Measurements from ENCODE around the gene KCNMA1.

DNA sequence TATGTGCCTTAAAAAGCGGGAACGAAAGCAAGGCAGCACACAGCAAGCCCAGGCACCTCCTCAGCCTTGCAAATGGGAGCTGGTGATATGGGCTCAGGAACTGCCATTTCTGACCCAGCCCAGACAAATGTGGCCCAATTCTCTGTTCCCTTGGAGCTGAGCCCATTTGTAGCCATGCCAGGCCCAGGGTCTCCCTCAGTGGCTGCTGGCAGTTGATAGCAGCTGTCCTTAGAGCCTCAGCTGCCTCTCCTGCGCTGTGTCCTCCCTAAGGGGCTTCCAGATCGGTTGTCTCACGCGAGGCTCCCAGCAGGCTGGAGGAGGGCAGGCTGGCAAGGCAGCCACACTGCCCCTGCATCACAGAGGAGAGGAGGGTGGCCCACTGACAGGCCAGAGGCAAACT, 275.8 kb downstream of the KCNMA1 start:
- TF ChIP-seq CEBPB (IDR thresholded peaks at IDR 0.05; ENCODE audit: borderline replicate concordance in 1 of 2, low read depth in 2 of 2, low read length in 2 of 2) (no peak), SMC3 (IDR thresholded peaks at IDR 0.05; ENCODE audit: borderline replicate concordance, low read length) (no peak), ZSCAN29 (IDR thresholded peaks at IDR 0.05) (no peak), TCF12 (IDR thresholded peaks at IDR 0.05; ENCODE audit: low read depth, low read length) (no peak), CTCF (IDR thresholded peaks at IDR 0.05 in 2 of 3, conservative IDR thresholded peaks at IDR 0.05 in 1 of 3; ENCODE audit: control insufficient read depth in 2 of 3, extremely low read depth in 1 of 3, insufficient read depth in 1 of 3, low read depth in 3 of 3, low read length in 3 of 3) (no peak), YBX1 (IDR thresholded peaks at IDR 0.05) (no peak), EZH2 (IDR thresholded peaks at IDR 0.05; ENCODE audit: borderline replicate concordance, control insufficient read depth, low read depth, low read length) (no peak), POLR2A (IDR thresholded peaks at IDR 0.05; ENCODE audit: low read depth, low read length) (no peak), CHD4 (IDR thresholded peaks at IDR 0.05) (no peak), IKZF1 (conservative IDR thresholded peaks at IDR 0.05) (no peak)
- TF ChIP-seq, protein P1, sequence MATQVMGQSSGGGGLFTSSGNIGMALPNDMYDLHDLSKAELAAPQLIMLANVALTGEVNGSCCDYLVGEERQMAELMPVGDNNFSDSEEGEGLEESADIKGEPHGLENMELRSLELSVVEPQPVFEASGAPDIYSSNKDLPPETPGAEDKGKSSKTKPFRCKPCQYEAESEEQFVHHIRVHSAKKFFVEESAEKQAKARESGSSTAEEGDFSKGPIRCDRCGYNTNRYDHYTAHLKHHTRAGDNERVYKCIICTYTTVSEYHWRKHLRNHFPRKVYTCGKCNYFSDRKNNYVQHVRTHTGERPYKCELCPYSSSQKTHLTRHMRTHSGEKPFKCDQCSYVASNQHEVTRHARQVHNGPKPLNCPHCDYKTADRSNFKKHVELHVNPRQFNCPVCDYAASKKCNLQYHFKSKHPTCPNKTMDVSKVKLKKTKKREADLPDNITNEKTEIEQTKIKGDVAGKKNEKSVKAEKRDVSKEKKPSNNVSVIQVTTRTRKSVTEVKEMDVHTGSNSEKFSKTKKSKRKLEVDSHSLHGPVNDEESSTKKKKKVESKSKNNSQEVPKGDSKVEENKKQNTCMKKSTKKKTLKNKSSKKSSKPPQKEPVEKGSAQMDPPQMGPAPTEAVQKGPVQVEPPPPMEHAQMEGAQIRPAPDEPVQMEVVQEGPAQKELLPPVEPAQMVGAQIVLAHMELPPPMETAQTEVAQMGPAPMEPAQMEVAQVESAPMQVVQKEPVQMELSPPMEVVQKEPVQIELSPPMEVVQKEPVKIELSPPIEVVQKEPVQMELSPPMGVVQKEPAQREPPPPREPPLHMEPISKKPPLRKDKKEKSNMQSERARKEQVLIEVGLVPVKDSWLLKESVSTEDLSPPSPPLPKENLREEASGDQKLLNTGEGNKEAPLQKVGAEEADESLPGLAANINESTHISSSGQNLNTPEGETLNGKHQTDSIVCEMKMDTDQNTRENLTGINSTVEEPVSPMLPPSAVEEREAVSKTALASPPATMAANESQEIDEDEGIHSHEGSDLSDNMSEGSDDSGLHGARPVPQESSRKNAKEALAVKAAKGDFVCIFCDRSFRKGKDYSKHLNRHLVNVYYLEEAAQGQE (IDR thresholded peaks at IDR 0.05; ENCODE audit: low read depth, low read length): no peak
